ENCODE results near the gene DGCR2. TPM values are rescaled to one million over a fixed set of nuclear protein-coding genes. Genes with fewer than 3 reads are reported as not detected.

The DGCR2 gene
- total and polyA plus RNA-seq, 10 of the 15 experiments (the other 5 are each of a cell fraction or from before 2014, with no cell fraction given) = 0.19 to 28.4 (median 16.0) TPM

GRCh38 chr22:19127329-19128008 is 5.3 kb upstream of the DGCR2 start:
- ATAC-seq = no peak
- H3K9me3 ChIP-seq (replicated peaks; ENCODE audit: control insufficient read depth, insufficient read depth, low read length) = no peaks in the 10 kb centered on the region
- no peak for FAIRE-seq
- TF ChIP-seq, protein P1, sequence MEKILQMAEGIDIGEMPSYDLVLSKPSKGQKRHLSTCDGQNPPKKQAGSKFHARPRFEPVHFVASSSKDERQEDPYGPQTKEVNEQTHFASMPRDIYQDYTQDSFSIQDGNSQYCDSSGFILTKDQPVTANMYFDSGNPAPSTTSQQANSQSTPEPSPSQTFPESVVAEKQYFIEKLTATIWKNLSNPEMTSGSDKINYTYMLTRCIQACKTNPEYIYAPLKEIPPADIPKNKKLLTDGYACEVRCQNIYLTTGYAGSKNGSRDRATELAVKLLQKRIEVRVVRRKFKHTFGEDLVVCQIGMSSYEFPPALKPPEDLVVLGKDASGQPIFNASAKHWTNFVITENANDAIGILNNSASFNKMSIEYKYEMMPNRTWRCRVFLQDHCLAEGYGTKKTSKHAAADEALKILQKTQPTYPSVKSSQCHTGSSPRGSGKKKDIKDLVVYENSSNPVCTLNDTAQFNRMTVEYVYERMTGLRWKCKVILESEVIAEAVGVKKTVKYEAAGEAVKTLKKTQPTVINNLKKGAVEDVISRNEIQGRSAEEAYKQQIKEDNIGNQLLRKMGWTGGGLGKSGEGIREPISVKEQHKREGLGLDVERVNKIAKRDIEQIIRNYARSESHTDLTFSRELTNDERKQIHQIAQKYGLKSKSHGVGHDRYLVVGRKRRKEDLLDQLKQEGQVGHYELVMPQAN (conservative IDR thresholded peaks at IDR 0.05) = no peak
- no peak for TF ChIP-seq SPI1 (IDR thresholded peaks at IDR 0.05; ENCODE audit: borderline replicate concordance, insufficient read depth, low read depth, low read length)
- TF ChIP-seq REST (IDR thresholded peaks at IDR 0.05; ENCODE audit: low read depth, low read length) = no peak
- TF ChIP-seq WRNIP1 (IDR thresholded peaks at IDR 0.05; ENCODE audit: borderline replicate concordance, low read depth, low read length) = no peak
- no peak for TF ChIP-seq PAX5 (IDR thresholded peaks at IDR 0.05; ENCODE audit: borderline replicate concordance, low read depth, low read length)
- TF ChIP-seq KAT2A (conservative IDR thresholded peaks at IDR 0.05; ENCODE audit: control insufficient read depth, low read depth, low read length) = no peak
- TF ChIP-seq CBX5 (IDR thresholded peaks at IDR 0.05; ENCODE audit: low read depth) = no peak
- TF ChIP-seq MEF2B (IDR thresholded peaks at IDR 0.05; ENCODE audit: partially characterized antibody, poor library complexity, severe bottlenecking) = no peak
- TF ChIP-seq EP300 (IDR thresholded peaks at IDR 0.05; ENCODE audit: borderline replicate concordance in 1 of 2, control insufficient read depth in 1 of 2, low read depth in 2 of 2, low read length in 2 of 2) = no peak
- TF ChIP-seq SREBF2 (IDR thresholded peaks at IDR 0.05; ENCODE audit: low read length) = no peak
- TF ChIP-seq, protein P2, sequence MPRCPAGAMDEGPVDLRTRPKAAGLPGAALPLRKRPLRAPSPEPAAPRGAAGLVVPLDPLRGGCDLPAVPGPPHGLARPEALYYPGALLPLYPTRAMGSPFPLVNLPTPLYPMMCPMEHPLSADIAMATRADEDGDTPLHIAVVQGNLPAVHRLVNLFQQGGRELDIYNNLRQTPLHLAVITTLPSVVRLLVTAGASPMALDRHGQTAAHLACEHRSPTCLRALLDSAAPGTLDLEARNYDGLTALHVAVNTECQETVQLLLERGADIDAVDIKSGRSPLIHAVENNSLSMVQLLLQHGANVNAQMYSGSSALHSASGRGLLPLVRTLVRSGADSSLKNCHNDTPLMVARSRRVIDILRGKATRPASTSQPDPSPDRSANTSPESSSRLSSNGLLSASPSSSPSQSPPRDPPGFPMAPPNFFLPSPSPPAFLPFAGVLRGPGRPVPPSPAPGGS (IDR thresholded peaks at IDR 0.05; ENCODE audit: borderline replicate concordance, insufficient read depth, low read depth, low read length, poor library complexity, severe bottlenecking) = no peak
- TF ChIP-seq MAX (IDR thresholded peaks at IDR 0.05; ENCODE audit: low read depth, low read length) = no peak
- no peak for TF ChIP-seq ETV6 (conservative IDR thresholded peaks at IDR 0.05 in 1 of 2, IDR thresholded peaks at IDR 0.05 in 1 of 2; ENCODE audit: borderline replicate concordance in 1 of 2, low read depth in 1 of 2)
- no peak for TF ChIP-seq ZSCAN29 (IDR thresholded peaks at IDR 0.05)
- TF ChIP-seq GABPA (IDR thresholded peaks at IDR 0.05; ENCODE audit: low read depth) = no peak
- ChIA-PET SMC1A (ENCODE audit: uncharacterized antibody, unreplicated experiment) (no interaction called here), CTCF (no interaction called here), POLR2A (no interaction called here), RAD21 (ENCODE audit: unreplicated experiment) (no interaction called here)
- no peak overlapping the region for H3K9ac ChIP-seq (ENCODE audit: control insufficient read depth, insufficient read depth, low read length)
- no peaks in the 10 kb centered on the region for H3K36me3 ChIP-seq (ENCODE audit: control insufficient read depth in 2 of 2, insufficient read depth in 2 of 2, low read length in 1 of 2)
- in situ Hi-C loops (cut with MboI) = no loop called here
- no peaks in the 10 kb centered on the region; a peak in 1 of 4 replicates for H3K27me3 ChIP-seq (replicated peaks in 1 of 2; ENCODE audit: control insufficient read depth in 2 of 2, insufficient read depth in 2 of 2, low read length in 1 of 2)
- no peak for DNase-seq (ENCODE audit: low read depth, low spot score)
- 73% methylated on average over 16 of the region's 16 CpGs for WGBS (ENCODE audit: insufficient coverage, insufficient replicate concordance, low lambda C conversion rate, missing lambda C conversion rate)
- no peak overlapping the region for H3K4me3 ChIP-seq
- H3K4me1 ChIP-seq (ENCODE audit: control insufficient read depth, insufficient read depth, low read length) = no peaks in the 10 kb centered on the region
- no TSS peak for BruUV-seq (replicated peaks)
- no peak overlapping the region for H3K27ac ChIP-seq (ENCODE audit: control insufficient read depth, insufficient read depth)
- no peaks in the 10 kb centered on the region for H4K20me1 ChIP-seq (ENCODE audit: control insufficient read depth, insufficient read depth)
- intact Hi-C loops (cut with micrococcal nuclease; ENCODE audit: unreplicated experiment) = no loop called here
- H3K79me2 ChIP-seq (ENCODE audit: control insufficient read depth, insufficient read depth, low read length) = no peaks in the 10 kb centered on the region
- no peak overlapping the region for H2AFZ ChIP-seq (ENCODE audit: control insufficient read depth, low read depth, low read length)
- H3K4me2 ChIP-seq (ENCODE audit: control insufficient read depth, insufficient read depth) = no peak overlapping the region
